CD14-positive monocyte (primary cell): ENCODE data around the gene RCAN3. TPM values are rescaled to one million over a fixed set of nuclear protein-coding genes. Genes with fewer than 3 reads are reported as not detected.

Experiments used
- DNase-seq, 3 donors: peaks; one replicate each; pipeline ENCODE4 v3.0.0-alpha.2; 2011 to 2022
- H2AFZ ChIP-seq: 2 replicates; pipeline ENCODE4 v1.6.0; 2012; ENCODE audit warnings: mild to moderate bottlenecking, low read depth, low read length, inconsistent platforms; ENCODE audit not compliant: insufficient read depth, poor library complexity, severe bottlenecking
- H3K27ac ChIP-seq, 2 donors: 1 replicate in 1 of 2; 2 replicates in 1 of 2; pipeline ENCODE4 v1.5.1; 2012 to 2013; ENCODE audit warnings: low read length in 2 of 2, control low read depth in 1 of 2, inconsistent platforms in 1 of 2, low read depth in 1 of 2, mild to moderate bottlenecking in 1 of 2
- H3K27me3 ChIP-seq, 2 donors: one replicate each; pipeline versions ENCODE4 v1.6.0 to v1.6.1; 2011 to 2013; ENCODE audit warnings: low read length in 2 of 2; ENCODE audit not compliant: control insufficient read depth in 2 of 2, insufficient read depth in 2 of 2
- H3K36me3 ChIP-seq, 2 donors: replicated peaks in 1 of 2; 1 replicate in 1 of 2; 2 replicates in 1 of 2; pipeline versions ENCODE4 v1.5.1 to v1.6.1; 2012 to 2013; ENCODE audit warnings: low read length in 2 of 2, control low read depth in 1 of 2, inconsistent platforms in 1 of 2, mild to moderate bottlenecking in 1 of 2; ENCODE audit not compliant: insufficient read depth in 2 of 2, control insufficient read depth in 1 of 2
- H3K4me1 ChIP-seq, 2 donors: 1 replicate in 1 of 2; 2 replicates in 1 of 2; pipeline versions ENCODE4 v1.5.1 to v1.6.1; 2012 to 2013; ENCODE audit warnings: low read length in 2 of 2, control low read depth in 1 of 2, inconsistent platforms in 1 of 2, mild to moderate bottlenecking in 1 of 2, moderate library complexity in 1 of 2; ENCODE audit not compliant: insufficient read depth in 2 of 2, control insufficient read depth in 1 of 2
- H3K4me2 ChIP-seq: replicated peaks from 2 replicates; pipeline ENCODE3; 2012; ENCODE audit warnings: low read length, moderate library complexity, mild to moderate bottlenecking; ENCODE audit not compliant: poor library complexity, severe bottlenecking; ENCODE audit errors: extremely low read depth
- H3K4me3 ChIP-seq, 3 experiments: fragments of 200-600 bp in 1 of 3; sonication (generic) in 1 of 3; replicated peaks in 1 of 3; 1 replicate in 2 of 3; 2 replicates in 1 of 3; pipeline ENCODE4 v1.5.1; 2011 to 2013; ENCODE audit warnings: low read length in 3 of 3, mild to moderate bottlenecking in 3 of 3, control low read depth in 2 of 3, low read depth in 2 of 3, inconsistent platforms in 1 of 3, moderate library complexity in 1 of 3
- H3K79me2 ChIP-seq: 2 replicates; pipeline ENCODE4 v1.6.0; 2012; ENCODE audit warnings: mild to moderate bottlenecking, control low read depth, inconsistent platforms, low read length, moderate library complexity; ENCODE audit not compliant: insufficient read depth
- H3K9ac ChIP-seq: 2 replicates; pipeline ENCODE4 v1.6.0; 2017; ENCODE audit warnings: low read length, mild to moderate bottlenecking; ENCODE audit not compliant: insufficient read depth, poor library complexity, severe bottlenecking
- H3K9me3 ChIP-seq, 2 donors: replicated peaks in 1 of 2; 1 replicate in 1 of 2; 2 replicates in 1 of 2; pipeline versions ENCODE4 v1.5.1 to v1.6.1; 2012 to 2013; ENCODE audit warnings: low read length in 2 of 2, control low read depth in 1 of 2; ENCODE audit not compliant: control insufficient read depth in 1 of 2, insufficient read depth in 1 of 2
- H4K20me1 ChIP-seq: 2 replicates; pipeline ENCODE4 v1.6.0; 2012; ENCODE audit warnings: mild to moderate bottlenecking, low read length, control low read depth, moderate library complexity; ENCODE audit not compliant: insufficient read depth
- H3K27ac Mint-ChIP-seq, 7 donors: one replicate each; pipeline ENCODE4 v1.8.0; 2020; ENCODE audit warnings: mild to moderate bottlenecking in 7 of 7, mixed read lengths in 7 of 7, moderate library complexity in 6 of 7, inconsistent platforms in 2 of 7
- H3K27me3 Mint-ChIP-seq, 3 donors: one replicate each; pipeline ENCODE4 v1.8.0; 2021 to 2022; ENCODE audit warnings: low read depth in 3 of 3, mild to moderate bottlenecking in 3 of 3, mixed read lengths in 3 of 3, moderate library complexity in 3 of 3, inconsistent platforms in 1 of 3
- H3K36me3 Mint-ChIP-seq, 2 donors: one replicate each; pipeline ENCODE4 v1.8.0; 2020; ENCODE audit warnings: mixed read lengths in 2 of 2, inconsistent platforms in 1 of 2, mild to moderate bottlenecking in 1 of 2
- H3K4me1 Mint-ChIP-seq: one replicate; pipeline ENCODE4 v1.8.0; 2020; ENCODE audit warnings: mild to moderate bottlenecking, mixed read lengths
- H3K4me3 Mint-ChIP-seq, 2 donors: one replicate each; pipeline ENCODE4 v1.8.0; 2020; ENCODE audit warnings: mild to moderate bottlenecking in 2 of 2, mixed read lengths in 2 of 2, moderate library complexity in 1 of 2
- H3K9me3 Mint-ChIP-seq, 7 donors: one replicate each; pipeline ENCODE4 v1.8.0; 2020 to 2022; ENCODE audit warnings: mixed read lengths in 7 of 7, mild to moderate bottlenecking in 6 of 7, moderate library complexity in 6 of 7, inconsistent platforms in 2 of 7
- CTCF ChIP-seq: fragments of 200-600 bp; IDR thresholded peaks from one replicate; pipeline ENCODE4 v1.8.0; 2022; ENCODE audit warnings: antibody characterized with exemption, mild to moderate bottlenecking
- WGBS: methylation state at CpG from one replicate; pipeline ENCODE4 v1.1.5; 2013; ENCODE audit warnings: missing lambda C conversion rate; ENCODE audit not compliant: insufficient coverage; 5-methylcytosine and 5-hydroxymethylcytosine counted together
- intact Hi-C, 2 donors: fragments of 100-400 bp; cut with micrococcal nuclease; formaldehyde crosslinking; loops; one replicate each; pipeline versions ENCODE4 v1.15.0 to v1.15.1; 2023
- polyA plus RNA-seq, 3 donors: library from polyadenylated mRNA; depleted of rRNA in 1 of 3; unstranded in 2 of 3; stranded (reverse) in 1 of 3; fragments of 300-500 nt in 2 of 3; fragments of >200 nt in 1 of 3; fragmentation: Illumina TruSeq in 2 of 3; gene quantifications; 1 replicate in 2 of 3; 2 replicates in 1 of 3; pipeline ENCODE4 v1.2.3, GENCODE V29; 2012 to 2021

The RCAN3 gene
- polyA plus RNA-seq, 3 donors: 7.1 to 9.1 (median 8.8) TPM

- no peak overlapping the region for H3K9ac ChIP-seq
- H3K27ac ChIP-seq: no peak overlapping the region
- H3K4me3 ChIP-seq: no peak overlapping the region
- H3K79me2 ChIP-seq: no peaks in the 10 kb centered on the region
- no peaks in the 10 kb centered on the region for H3K36me3 ChIP-seq
- H3K36me3 Mint-ChIP-seq: no peaks in the 10 kb centered on the region
- H3K27me3 Mint-ChIP-seq: peaks cover 8 to 14% (median 10%) of the 10 kb centered on the region in 3 donors
- H2AFZ ChIP-seq: no peak overlapping the region
- no peak overlapping the region for H3K27ac Mint-ChIP-seq
- WGBS: 87% methylated on average over 9 of the region's 10 CpGs
- no peaks in the 10 kb centered on the region for H3K4me1 ChIP-seq
- H3K4me3 Mint-ChIP-seq: no peak overlapping the region
- H3K27me3 ChIP-seq: no peaks in the 10 kb centered on the region
- peaks cover 0 to 1% (median 0%) of the 10 kb centered on the region in 7 donors for H3K9me3 Mint-ChIP-seq
- no peak for DNase-seq
- intact Hi-C loops: no loop called here
- peaks cover 5% of the 10 kb centered on the region for H3K4me1 Mint-ChIP-seq
- no peak for TF ChIP-seq CTCF
- H3K9me3 ChIP-seq: no peaks in the 10 kb centered on the region
- H3K4me2 ChIP-seq: no peak overlapping the region
- H4K20me1 ChIP-seq: no peaks in the 10 kb centered on the region
Observed at GRCh38 chr1:24586119-24586518, 83.5 kb downstream of the RCAN3 start.

- Histone ChIP-seq H3K27me3 (no peaks in the 10 kb centered on the region), H3K4me1 (no peaks in the 10 kb centered on the region), H2AFZ (no peak overlapping the region), H3K4me3 (no peak overlapping the region), H3K4me2 (no peak overlapping the region), H3K9me3 (no peaks in the 10 kb centered on the region), H3K79me2 (no peaks in the 10 kb centered on the region), H3K9ac (no peak overlapping the region), H3K27ac (no peak overlapping the region), H3K36me3 (no peaks in the 10 kb centered on the region), H4K20me1 (no peaks in the 10 kb centered on the region)
- intact Hi-C loops: no loop called here
- H3K27me3 Mint-ChIP-seq: peaks cover 8 to 12% (median 11%) of the 10 kb centered on the region in 3 donors
- no peak overlapping the region for H3K27ac Mint-ChIP-seq
- H3K4me1 Mint-ChIP-seq: peaks cover 5% of the 10 kb centered on the region
- 0% methylated on average over 1 of the region's 9 CpGs for WGBS
- H3K9me3 Mint-ChIP-seq: peaks cover 0 to 2% (median 0%) of the 10 kb centered on the region in 7 donors
- H3K36me3 Mint-ChIP-seq: no peaks in the 10 kb centered on the region
- peak; percentile 83 for TF ChIP-seq CTCF
- H3K4me3 Mint-ChIP-seq: peak overlapping the region in 1 of 2 donors; percentile 20
- DNase-seq: peak; percentile 29 to 51 (median 44)
Observed at GRCh38 chr1:24586970-24587820, 84.6 kb downstream of the RCAN3 start.
